CD4-positive, alpha-beta T cell treated with Interleukin-17A for 1 hour (primary cell): Measurements from ENCODE around the gene ZBTB8A.
"Not testable (repeated sequence)": the region's sequence is repeated elsewhere in the genome, so short reads cannot be mapped to it uniquely, and the experiment has no call there.

Experiments used
- DNase-seq: peaks from one replicate; pipeline ENCODE4 v3.0.0-alpha.2; 2020

ZBTB8A gene

GRCh38 chr1:32539584-32540571, 651 bp downstream of the ZBTB8A start:
- no peak for DNase-seq

- DNase-seq = no peak
Observed at GRCh38 chr1:32540605-32541004, 1.4 kb downstream of the ZBTB8A start.

- DNase-seq = no peak
Observed at GRCh38 chr1:32541064-32541566, 1.9 kb downstream of the ZBTB8A start.

- DNase-seq = no peak
Observed at GRCh38 chr1:32546611-32547010, 7.4 kb downstream of the ZBTB8A start.

GRCh38 chr1:32549616-32550015, 10.4 kb downstream of the ZBTB8A start:
- no peak for DNase-seq

- DNase-seq = no peak
Observed at GRCh38 chr1:32554288-32554687, 15.1 kb downstream of the ZBTB8A start.

- DNase-seq = not testable (repeated sequence)
Observed at GRCh38 chr1:32557035-32557434, 17.8 kb downstream of the ZBTB8A start.

GRCh38 chr1:32557812-32558211, 18.6 kb downstream of the ZBTB8A start:
- no peak for DNase-seq

GRCh38 chr1:32568929-32569328, 29.7 kb downstream of the ZBTB8A start:
- DNase-seq = no peak

- no peak for DNase-seq
Observed at GRCh38 chr1:32580348-32581017, 41.3 kb downstream of the ZBTB8A start.

- DNase-seq = no peak
Observed at GRCh38 chr1:32592943-32593342, 53.7 kb downstream of the ZBTB8A start.

- DNase-seq = no peak
Observed at GRCh38 chr1:32600034-32600433, 60.8 kb downstream of the ZBTB8A start.

GRCh38 chr1:32605711-32606424, 66.6 kb downstream of the ZBTB8A start:
- no peak for DNase-seq

GRCh38 chr1:32606565-32607371, 67.5 kb downstream of the ZBTB8A start:
- DNase-seq = no peak

- DNase-seq = no peak
Observed at GRCh38 chr1:32609180-32609579, 70.0 kb downstream of the ZBTB8A start.

GRCh38 chr1:32611859-32612188, 72.6 kb downstream of the ZBTB8A start:
- DNase-seq = no peak

- peak; percentile 46 for DNase-seq
Observed at GRCh38 chr1:32612189-32612881, 73.1 kb downstream of the ZBTB8A start.

- no peak for DNase-seq
Observed at GRCh38 chr1:32613472-32613871, 74.2 kb downstream of the ZBTB8A start.

GRCh38 chr1:32618673-32619221, 79.5 kb downstream of the ZBTB8A start:
- no peak for DNase-seq

GRCh38 chr1:32619701-32620485, 80.7 kb downstream of the ZBTB8A start:
- DNase-seq = no peak

- no peak for DNase-seq
Observed at GRCh38 chr1:32622205-32622604, 83.0 kb downstream of the ZBTB8A start.
